ENCODE results near the gene SCO2. TPM values are rescaled to one million over a fixed set of nuclear protein-coding genes. Genes with fewer than 3 reads are reported as not detected.

The SCO2 gene
- total and polyA plus RNA-seq, 2 of the 13 experiments (the other 11 are each of a cell fraction or from before 2014, with no cell fraction given) = 0.32 to 3.7 TPM

DNA sequence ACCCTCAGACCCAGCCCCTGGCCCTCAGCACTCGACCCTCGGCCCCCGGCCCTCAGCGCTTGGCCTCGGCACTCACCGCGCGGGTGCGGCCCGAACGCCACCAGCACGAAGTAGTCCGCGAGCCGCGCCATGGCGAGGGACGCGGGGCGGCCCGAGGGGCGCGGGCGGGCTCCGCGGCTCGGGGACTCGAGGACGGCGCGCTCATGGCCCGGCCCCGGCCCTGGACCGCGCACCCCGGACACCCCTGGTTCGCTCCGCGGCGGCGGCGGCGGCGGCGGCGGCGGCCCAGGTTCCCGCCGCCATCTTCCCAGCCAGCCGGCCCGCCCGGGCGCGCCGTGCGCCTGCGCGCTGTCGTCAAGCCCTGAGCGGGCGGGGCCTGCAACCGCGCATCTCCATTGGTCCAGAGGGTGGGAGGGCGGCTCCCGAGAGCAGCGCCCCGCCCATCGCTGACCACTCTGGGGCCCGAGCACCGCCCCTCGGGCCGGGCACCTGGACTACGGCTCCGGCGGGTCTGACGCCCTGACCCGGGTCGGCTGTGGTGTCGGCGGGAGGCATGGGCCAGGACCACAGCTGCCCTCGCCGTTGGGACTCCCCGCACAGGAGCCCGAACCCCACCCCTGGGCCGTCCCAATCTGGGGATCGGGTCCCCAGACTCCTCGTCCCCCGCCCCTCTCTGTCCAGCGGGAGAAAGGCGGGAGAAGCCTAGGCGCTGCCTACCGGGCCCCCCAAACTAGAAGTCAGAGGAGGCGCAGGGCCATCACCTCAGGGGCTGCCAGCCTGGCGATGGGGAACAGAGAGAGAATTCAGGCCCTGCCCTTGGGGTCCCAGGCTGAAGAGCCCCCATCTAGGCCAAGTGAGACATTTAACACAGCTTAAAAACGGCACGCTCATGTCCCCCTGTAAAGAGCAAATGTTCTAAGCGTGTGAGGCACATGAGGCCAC lies 50.4 kb downstream of the SCO2 start, which contains the start of gene SBF1 (continued):
- TF ChIP-seq, protein P1, sequence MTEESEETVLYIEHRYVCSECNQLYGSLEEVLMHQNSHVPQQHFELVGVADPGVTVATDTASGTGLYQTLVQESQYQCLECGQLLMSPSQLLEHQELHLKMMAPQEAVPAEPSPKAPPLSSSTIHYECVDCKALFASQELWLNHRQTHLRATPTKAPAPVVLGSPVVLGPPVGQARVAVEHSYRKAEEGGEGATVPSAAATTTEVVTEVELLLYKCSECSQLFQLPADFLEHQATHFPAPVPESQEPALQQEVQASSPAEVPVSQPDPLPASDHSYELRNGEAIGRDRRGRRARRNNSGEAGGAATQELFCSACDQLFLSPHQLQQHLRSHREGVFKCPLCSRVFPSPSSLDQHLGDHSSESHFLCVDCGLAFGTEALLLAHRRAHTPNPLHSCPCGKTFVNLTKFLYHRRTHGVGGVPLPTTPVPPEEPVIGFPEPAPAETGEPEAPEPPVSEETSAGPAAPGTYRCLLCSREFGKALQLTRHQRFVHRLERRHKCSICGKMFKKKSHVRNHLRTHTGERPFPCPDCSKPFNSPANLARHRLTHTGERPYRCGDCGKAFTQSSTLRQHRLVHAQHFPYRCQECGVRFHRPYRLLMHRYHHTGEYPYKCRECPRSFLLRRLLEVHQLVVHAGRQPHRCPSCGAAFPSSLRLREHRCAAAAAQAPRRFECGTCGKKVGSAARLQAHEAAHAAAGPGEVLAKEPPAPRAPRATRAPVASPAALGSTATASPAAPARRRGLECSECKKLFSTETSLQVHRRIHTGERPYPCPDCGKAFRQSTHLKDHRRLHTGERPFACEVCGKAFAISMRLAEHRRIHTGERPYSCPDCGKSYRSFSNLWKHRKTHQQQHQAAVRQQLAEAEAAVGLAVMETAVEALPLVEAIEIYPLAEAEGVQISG (CRISPR knock-in tag; IDR thresholded peaks at IDR 0.05) = 0 out of 2 replicates have a peak, but pooled peaks have one; percentile 12
- TF ChIP-seq SP5 (CRISPR knock-in tag; IDR thresholded peaks at IDR 0.05; ENCODE audit: borderline replicate concordance, low read depth) (0 out of 2 replicates have a peak, but pooled peaks have one; percentile 10), ZFP41 (CRISPR knock-in tag; IDR thresholded peaks at IDR 0.05; ENCODE audit: borderline replicate concordance) (no peak), ESRRA (CRISPR knock-in tag; IDR thresholded peaks at IDR 0.05; ENCODE audit: low read depth) (no peak), MTA1 (CRISPR knock-in tag; IDR thresholded peaks at IDR 0.05; ENCODE audit: borderline replicate concordance) (no peak), ISL2 (CRISPR knock-in tag; IDR thresholded peaks at IDR 0.05) (no peak), ZNF543 (CRISPR knock-in tag; IDR thresholded peaks at IDR 0.05) (no peak), ZFP82 (CRISPR knock-in tag; IDR thresholded peaks at IDR 0.05; ENCODE audit: borderline replicate concordance) (no peak), YY1 (IDR thresholded peaks at IDR 0.05; ENCODE audit: insufficient read depth, insufficient replicate concordance, low read depth, low read length) (peak; percentile 91), ZFP36L2 (CRISPR knock-in tag; IDR thresholded peaks at IDR 0.05) (no peak), ZNF326 (CRISPR knock-in tag; IDR thresholded peaks at IDR 0.05; ENCODE audit: borderline replicate concordance) (no peak), NCOA2 (CRISPR knock-in tag; IDR thresholded peaks at IDR 0.05) (no peak), SUZ12 (IDR thresholded peaks at IDR 0.05; ENCODE audit: low read depth, low read length) (no peak), TAF15 (IDR thresholded peaks at IDR 0.05; ENCODE audit: low read depth, low read length, poor library complexity, severe bottlenecking) (no peak), TRIM22 (IDR thresholded peaks at IDR 0.05) (no peak), PRMT3 (CRISPR knock-in tag; IDR thresholded peaks at IDR 0.05; ENCODE audit: borderline replicate concordance, low read depth) (no peak), ZBTB14 (CRISPR knock-in tag; IDR thresholded peaks at IDR 0.05) (no peak), SPEN (CRISPR knock-in tag; IDR thresholded peaks at IDR 0.05; ENCODE audit: low read depth) (peak; percentile 54; the same call in 1 of the 2 replicates), SOX5 (CRISPR knock-in tag; IDR thresholded peaks at IDR 0.05; ENCODE audit: borderline replicate concordance) (no peak), GLMP (CRISPR knock-in tag; IDR thresholded peaks at IDR 0.05; ENCODE audit: borderline replicate concordance) (no peak)
- TF ChIP-seq, protein P2, sequence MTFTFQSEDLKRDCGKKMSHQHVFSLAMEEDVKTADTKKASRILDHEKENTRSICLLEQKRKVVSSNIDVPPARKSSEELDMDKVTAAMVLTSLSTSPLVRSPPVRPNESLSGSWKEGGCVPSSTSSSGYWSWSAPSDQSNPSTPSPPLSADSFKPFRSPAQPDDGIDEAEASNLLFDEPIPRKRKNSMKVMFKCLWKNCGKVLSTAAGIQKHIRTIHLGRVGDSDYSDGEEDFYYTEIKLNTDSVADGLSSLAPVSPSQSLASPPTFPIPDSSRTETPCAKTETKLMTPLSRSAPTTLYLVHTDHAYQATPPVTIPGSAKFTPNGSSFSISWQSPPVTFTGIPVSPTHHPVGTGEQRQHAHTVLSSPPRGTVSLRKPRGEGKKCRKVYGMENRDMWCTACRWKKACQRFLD (CRISPR knock-in tag; IDR thresholded peaks at IDR 0.05; ENCODE audit: borderline replicate concordance) = no peak

All from HepG2 (cell line).